Measurements from ENCODE around the gene A1BG. TPM values are rescaled to one million over a fixed set of nuclear protein-coding genes. Genes with fewer than 3 reads are reported as not detected.

A1BG gene
- total RNA-seq, 1 experiment from 2014 or later = 47.4 TPM

DNA sequence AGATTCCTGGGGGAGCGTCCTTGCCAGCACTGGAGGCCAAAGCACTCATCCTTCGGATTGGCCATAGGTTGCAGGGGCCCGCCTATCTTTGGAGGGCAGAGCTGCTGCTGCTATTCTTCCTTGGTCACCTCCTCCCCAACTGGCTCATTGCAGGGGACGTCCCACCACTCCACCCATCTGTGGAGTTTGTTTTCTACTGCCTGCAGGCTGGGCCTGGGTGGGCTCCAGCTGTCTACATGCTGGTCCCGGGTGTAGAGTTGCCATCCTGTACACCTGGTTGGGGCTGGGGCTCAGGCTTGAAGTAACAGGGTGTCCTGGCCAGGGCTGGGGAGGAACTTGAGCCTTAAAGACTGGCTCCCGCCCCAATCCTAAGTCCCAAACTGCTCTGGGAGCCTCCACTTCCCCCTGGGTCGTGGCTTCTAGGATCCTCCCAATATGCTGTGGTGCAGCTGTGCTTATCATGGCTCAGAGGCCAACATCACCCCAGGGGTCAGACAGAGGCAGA lies 44.3 kb upstream of the A1BG start:
- Histone ChIP-seq H3K36me3 (ENCODE audit: control insufficient read depth, insufficient read depth, low read length) (peaks cover 10% of the 10 kb centered on the region; the same call in 1 of the 2 replicates), H3K27ac (ENCODE audit: low read length) (no peak overlapping the region), H3K27me3 (ENCODE audit: control insufficient read depth, insufficient read depth, low read length) (no peaks in the 10 kb centered on the region), H3K4me3 (ENCODE audit: low read depth in 2 of 2, low read length in 2 of 2) (no peak overlapping the region), H3K4me1 (ENCODE audit: control insufficient read depth, insufficient read depth, low read length) (peaks cover 25% of the 10 kb centered on the region), H3K9me3 (ENCODE audit: control insufficient read depth, insufficient read depth, low read depth, low read length) (no peaks in the 10 kb centered on the region)
- in situ Hi-C loops (cut with HindIII; ENCODE audit: low pct_unique_long_range_greater_than_20kb, low sequenced_read_pairs) = no loop called here
- intact Hi-C loops (cut with micrococcal nuclease; ENCODE audit: unreplicated experiment) = no loop called here
- ChIA-PET CTCF (no interaction called here), POLR2A (no interaction called here)
- BruUV-seq (replicated peaks) = no TSS peak
- DNase-seq (ENCODE audit: low read depth, low spot score) (no peak), ATAC-seq (no peak)
- TF ChIP-seq TCF7L2 (IDR thresholded peaks at IDR 0.05; ENCODE audit: low read depth, low read length) = no peak
- TF ChIP-seq, protein P1, sequence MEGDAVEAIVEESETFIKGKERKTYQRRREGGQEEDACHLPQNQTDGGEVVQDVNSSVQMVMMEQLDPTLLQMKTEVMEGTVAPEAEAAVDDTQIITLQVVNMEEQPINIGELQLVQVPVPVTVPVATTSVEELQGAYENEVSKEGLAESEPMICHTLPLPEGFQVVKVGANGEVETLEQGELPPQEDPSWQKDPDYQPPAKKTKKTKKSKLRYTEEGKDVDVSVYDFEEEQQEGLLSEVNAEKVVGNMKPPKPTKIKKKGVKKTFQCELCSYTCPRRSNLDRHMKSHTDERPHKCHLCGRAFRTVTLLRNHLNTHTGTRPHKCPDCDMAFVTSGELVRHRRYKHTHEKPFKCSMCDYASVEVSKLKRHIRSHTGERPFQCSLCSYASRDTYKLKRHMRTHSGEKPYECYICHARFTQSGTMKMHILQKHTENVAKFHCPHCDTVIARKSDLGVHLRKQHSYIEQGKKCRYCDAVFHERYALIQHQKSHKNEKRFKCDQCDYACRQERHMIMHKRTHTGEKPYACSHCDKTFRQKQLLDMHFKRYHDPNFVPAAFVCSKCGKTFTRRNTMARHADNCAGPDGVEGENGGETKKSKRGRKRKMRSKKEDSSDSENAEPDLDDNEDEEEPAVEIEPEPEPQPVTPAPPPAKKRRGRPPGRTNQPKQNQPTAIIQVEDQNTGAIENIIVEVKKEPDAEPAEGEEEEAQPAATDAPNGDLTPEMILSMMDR (IDR thresholded peaks at IDR 0.05) = no peak
- TF ChIP-seq SIN3A (IDR thresholded peaks at IDR 0.05; ENCODE audit: borderline replicate concordance, insufficient read depth, low read depth, low read length) = no peak
- TF ChIP-seq, protein P2, sequence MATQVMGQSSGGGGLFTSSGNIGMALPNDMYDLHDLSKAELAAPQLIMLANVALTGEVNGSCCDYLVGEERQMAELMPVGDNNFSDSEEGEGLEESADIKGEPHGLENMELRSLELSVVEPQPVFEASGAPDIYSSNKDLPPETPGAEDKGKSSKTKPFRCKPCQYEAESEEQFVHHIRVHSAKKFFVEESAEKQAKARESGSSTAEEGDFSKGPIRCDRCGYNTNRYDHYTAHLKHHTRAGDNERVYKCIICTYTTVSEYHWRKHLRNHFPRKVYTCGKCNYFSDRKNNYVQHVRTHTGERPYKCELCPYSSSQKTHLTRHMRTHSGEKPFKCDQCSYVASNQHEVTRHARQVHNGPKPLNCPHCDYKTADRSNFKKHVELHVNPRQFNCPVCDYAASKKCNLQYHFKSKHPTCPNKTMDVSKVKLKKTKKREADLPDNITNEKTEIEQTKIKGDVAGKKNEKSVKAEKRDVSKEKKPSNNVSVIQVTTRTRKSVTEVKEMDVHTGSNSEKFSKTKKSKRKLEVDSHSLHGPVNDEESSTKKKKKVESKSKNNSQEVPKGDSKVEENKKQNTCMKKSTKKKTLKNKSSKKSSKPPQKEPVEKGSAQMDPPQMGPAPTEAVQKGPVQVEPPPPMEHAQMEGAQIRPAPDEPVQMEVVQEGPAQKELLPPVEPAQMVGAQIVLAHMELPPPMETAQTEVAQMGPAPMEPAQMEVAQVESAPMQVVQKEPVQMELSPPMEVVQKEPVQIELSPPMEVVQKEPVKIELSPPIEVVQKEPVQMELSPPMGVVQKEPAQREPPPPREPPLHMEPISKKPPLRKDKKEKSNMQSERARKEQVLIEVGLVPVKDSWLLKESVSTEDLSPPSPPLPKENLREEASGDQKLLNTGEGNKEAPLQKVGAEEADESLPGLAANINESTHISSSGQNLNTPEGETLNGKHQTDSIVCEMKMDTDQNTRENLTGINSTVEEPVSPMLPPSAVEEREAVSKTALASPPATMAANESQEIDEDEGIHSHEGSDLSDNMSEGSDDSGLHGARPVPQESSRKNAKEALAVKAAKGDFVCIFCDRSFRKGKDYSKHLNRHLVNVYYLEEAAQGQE (IDR thresholded peaks at IDR 0.05; ENCODE audit: insufficient read depth in 1 of 2, low read depth in 2 of 2, low read length in 1 of 2) = no peak
- no peak for TF ChIP-seq POLR2AphosphoS5 (IDR thresholded peaks at IDR 0.05; ENCODE audit: low read depth, low read length)

DNA sequence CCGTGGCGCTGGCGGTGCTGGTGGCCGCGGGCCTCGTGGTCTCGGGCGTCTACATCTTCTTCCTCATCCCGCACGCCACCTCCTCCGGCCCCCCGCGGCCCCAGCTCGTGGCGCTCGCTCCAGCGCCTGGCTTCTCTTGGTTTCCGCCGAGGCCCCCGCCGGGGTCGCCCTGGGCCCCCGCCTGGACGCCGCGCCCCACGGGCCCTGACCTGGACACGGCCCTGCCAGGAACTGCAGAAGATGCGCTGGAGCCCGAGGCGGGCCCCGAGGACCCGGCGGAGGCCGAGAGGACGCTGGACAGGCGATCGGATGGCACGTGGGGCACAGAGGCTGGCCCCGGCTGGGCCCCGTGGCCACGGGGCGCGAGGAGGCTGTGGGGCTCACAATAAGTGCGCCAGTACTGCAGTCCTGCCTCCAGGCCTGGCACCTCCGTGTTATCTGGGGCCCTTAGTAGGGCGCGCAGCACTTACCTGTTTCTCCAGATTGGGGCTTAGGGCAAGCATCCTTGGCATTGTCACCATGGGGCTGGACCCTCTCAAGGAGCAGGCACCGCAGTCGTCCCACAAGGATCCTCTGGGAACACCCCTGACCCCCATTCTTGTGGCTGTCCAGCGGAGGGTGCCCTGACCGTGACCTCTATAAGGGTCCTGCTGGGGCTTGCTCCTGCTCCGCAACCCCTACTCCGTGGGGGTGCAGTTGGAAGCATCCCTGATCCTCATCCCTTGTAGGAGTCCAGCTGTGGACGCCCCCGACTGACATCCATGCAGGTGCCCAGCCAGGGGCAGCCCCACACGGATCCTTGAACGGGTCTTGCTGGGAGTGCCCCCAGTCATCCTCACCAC lies 43.6 kb upstream of the A1BG start:
- no peak for ATAC-seq
- TF ChIP-seq, protein P1 (IDR thresholded peaks at IDR 0.05) = no peak
- TF ChIP-seq, protein P2 (IDR thresholded peaks at IDR 0.05; ENCODE audit: insufficient read depth in 1 of 2, low read depth in 2 of 2, low read length in 1 of 2) = no peak
- TF ChIP-seq TCF7L2 (IDR thresholded peaks at IDR 0.05; ENCODE audit: low read depth, low read length) (no peak), SIN3A (IDR thresholded peaks at IDR 0.05; ENCODE audit: borderline replicate concordance, insufficient read depth, low read depth, low read length) (no peak), POLR2AphosphoS5 (IDR thresholded peaks at IDR 0.05; ENCODE audit: low read depth, low read length) (no peak)
- peaks cover 12% of the 10 kb centered on the region; the same call in 1 of the 2 replicates for H3K36me3 ChIP-seq (ENCODE audit: control insufficient read depth, insufficient read depth, low read length)
- in situ Hi-C loops (cut with HindIII; ENCODE audit: low pct_unique_long_range_greater_than_20kb, low sequenced_read_pairs) = no loop called here
- intact Hi-C loops (cut with micrococcal nuclease; ENCODE audit: unreplicated experiment) = no loop called here
- no peaks in the 10 kb centered on the region for H3K27me3 ChIP-seq (ENCODE audit: control insufficient read depth, insufficient read depth, low read length)
- no peak overlapping the region for H3K27ac ChIP-seq (ENCODE audit: low read length)
- no peaks in the 10 kb centered on the region for H3K9me3 ChIP-seq (ENCODE audit: control insufficient read depth, insufficient read depth, low read depth, low read length)
- no peak overlapping the region for H3K4me3 ChIP-seq (ENCODE audit: low read depth in 2 of 2, low read length in 2 of 2)
- BruUV-seq (replicated peaks) = no TSS peak
- POLR2A ChIA-PET = no interaction called here
- no peak for DNase-seq (ENCODE audit: low read depth, low spot score)
- CTCF ChIA-PET = no interaction called here
- H3K4me1 ChIP-seq (ENCODE audit: control insufficient read depth, insufficient read depth, low read length) = peaks cover 19% of the 10 kb centered on the region

Data from Panc1 (cell line).